HEK293T (cell line): ENCODE results near the gene SNHG17.

ENCODE experiments used
- BHLHE40 ChIP-seq: fragments of 450-650 bp; IDR thresholded peaks from 2 replicates; pipeline ENCODE4 v1.6.1; 2016; ENCODE audit warnings: mild to moderate bottlenecking, moderate library complexity, borderline replicate concordance
- CTBP1 ChIP-seq: fragments of 450-650 bp; IDR thresholded peaks from 2 replicates; pipeline ENCODE4 v1.6.1; 2016; ENCODE audit warnings: borderline replicate concordance
- ELF4 ChIP-seq: fragments of 450-650 bp; IDR thresholded peaks from 2 replicates; pipeline ENCODE4 v1.6.1; 2017; ENCODE audit warnings: antibody characterized with exemption
- L3MBTL2 ChIP-seq: fragments of 450-650 bp; conservative IDR thresholded peaks from 2 replicates; pipeline ENCODE4 v1.6.1; 2016; ENCODE audit warnings: mild to moderate bottlenecking
- SUZ12 ChIP-seq: fragments of 450-650 bp; IDR thresholded peaks from 2 replicates; pipeline ENCODE4 v1.6.1; 2016; ENCODE audit warnings: mild to moderate bottlenecking
- TARDBP ChIP-seq: fragments of 450-650 bp; IDR thresholded peaks from 2 replicates; pipeline ENCODE4 v1.6.1; 2016

GRCh38 chr20:38471987-38472512 is 36.9 kb upstream of the SNHG17 start:
- TF ChIP-seq L3MBTL2 = peak; percentile 65
- TF ChIP-seq BHLHE40 = no peak
- no peak for TF ChIP-seq ELF4
- no peak for TF ChIP-seq TARDBP
- TF ChIP-seq CTBP1 = peak; percentile 50; the same call in 1 of the 2 replicates
- TF ChIP-seq SUZ12 = no peak
